ENCODE data around the gene TAF10. TPM values are rescaled to one million over a fixed set of nuclear protein-coding genes. Genes with fewer than 3 reads are reported as not detected.
A peak's percentile ranks its signal among the peaks of the same experiment; 100 is the strongest.

The TAF10 gene
- total and polyA plus RNA-seq, 2 of the 13 experiments (the other 11 are each of a cell fraction or from before 2014, with no cell fraction given) = 71.3 to 134 TPM

GRCh38 chr11:6635082-6635932 lies 23.3 kb upstream of the TAF10 start (continued):
- no peak for TF ChIP-seq RNF219 (CRISPR knock-in tag; IDR thresholded peaks at IDR 0.05)
- no peak for TF ChIP-seq SIN3B (IDR thresholded peaks at IDR 0.05; ENCODE audit: low read length)
- no peak for TF ChIP-seq SP5 (CRISPR knock-in tag; IDR thresholded peaks at IDR 0.05; ENCODE audit: borderline replicate concordance, low read depth)
- no peak for TF ChIP-seq ZNF512B (CRISPR knock-in tag; IDR thresholded peaks at IDR 0.05; ENCODE audit: borderline replicate concordance)
- TF ChIP-seq HES4 (CRISPR knock-in tag; IDR thresholded peaks at IDR 0.05; ENCODE audit: borderline replicate concordance) = no peak
- TF ChIP-seq ZNF292 (CRISPR knock-in tag; IDR thresholded peaks at IDR 0.05; ENCODE audit: borderline replicate concordance, low read depth) = peak; percentile 66; the same call in 1 of the 2 replicates
- no peak for TF ChIP-seq ZNF607 (CRISPR knock-in tag; IDR thresholded peaks at IDR 0.05; ENCODE audit: borderline replicate concordance)
- no peak for TF ChIP-seq KMT2B (CRISPR knock-in tag; IDR thresholded peaks at IDR 0.05)
- no peak for TF ChIP-seq ZBTB3 (CRISPR knock-in tag; IDR thresholded peaks at IDR 0.05; ENCODE audit: borderline replicate concordance, low read depth)
- TF ChIP-seq ZNF136 (CRISPR knock-in tag; IDR thresholded peaks at IDR 0.05; ENCODE audit: low read depth) = no peak
- TF ChIP-seq ZNF414 (CRISPR knock-in tag; IDR thresholded peaks at IDR 0.05) = no peak
- no peak for TF ChIP-seq GZF1 (CRISPR knock-in tag; IDR thresholded peaks at IDR 0.05)
- TF ChIP-seq ZNF207 (IDR thresholded peaks at IDR 0.05; ENCODE audit: borderline replicate concordance) = no peak
- peak; percentile 46 for TF ChIP-seq SAP130 (CRISPR knock-in tag; IDR thresholded peaks at IDR 0.05; ENCODE audit: low read depth)
- no peak for TF ChIP-seq ZBTB26 (CRISPR knock-in tag; IDR thresholded peaks at IDR 0.05; ENCODE audit: borderline replicate concordance)
- TF ChIP-seq CREB3 (CRISPR knock-in tag; IDR thresholded peaks at IDR 0.05) = no peak
- peak; percentile 53 for TF ChIP-seq MED1 (CRISPR knock-in tag; IDR thresholded peaks at IDR 0.05)
- no peak for TF ChIP-seq YEATS2 (CRISPR knock-in tag; IDR thresholded peaks at IDR 0.05; ENCODE audit: borderline replicate concordance)
- TF ChIP-seq TBX2 (CRISPR knock-in tag; IDR thresholded peaks at IDR 0.05; ENCODE audit: borderline replicate concordance) = peak; percentile 18; the same call in 1 of the 2 replicates
- TF ChIP-seq NR2F2 (IDR thresholded peaks at IDR 0.05; ENCODE audit: borderline replicate concordance, low read depth) = 0 out of 2 replicates have a peak, but pooled peaks have one; percentile 29
- TF ChIP-seq GABPA (IDR thresholded peaks at IDR 0.05; ENCODE audit: low read depth, low read length) = 0 out of 2 replicates have a peak, but pooled peaks have one; percentile 6
- 0 out of 2 replicates have a peak, but pooled peaks have one; percentile 21 for TF ChIP-seq GABPA (CRISPR knock-in tag; IDR thresholded peaks at IDR 0.05; ENCODE audit: low read depth)

Data from HepG2 (cell line).